IMR-90 (cell line): ENCODE data around the gene SPATS2L. TPM values are rescaled to one million over a fixed set of nuclear protein-coding genes. Genes with fewer than 3 reads are reported as not detected.

ENCODE experiments used
- ATAC-seq: fragments of 200-7000 bp; cut with Tn5 transposase; 2 replicates; pipeline ENCODE4 v1.9.1; 2020; ENCODE audit warnings: low read depth, mild to moderate bottlenecking, moderate library complexity
- BruUV-seq: library from RNA; stranded (reverse); fragments of 400-500 nt; replicated peaks from 2 replicates; lab custom pipeline; 2021; lab: Mats Ljungman, UMichigan
- CTCF ChIA-PET: fragments of 300-600 bp; formaldehyde crosslinking; extraction: SDS; loops from one replicate; lab custom pipeline; 2021; ENCODE audit warnings: antibody characterized with exemption; lab: Yijun Ruan, JAX
- POLR2A ChIA-PET: fragments of 300-600 bp; sonication (Branson Sonifier 250); formaldehyde crosslinking; loops from one replicate; lab custom pipeline; 2022; ENCODE audit warnings: antibody characterized with exemption; ENCODE audit not compliant: unreplicated experiment; lab: Charles Lee
- DNase-seq: peaks from one replicate; pipeline ENCODE4 v3.0.0; 2013
- H2AFZ ChIP-seq: replicated peaks from 2 replicates; pipeline ENCODE3; 2013; ENCODE audit warnings: low read length, mild to moderate bottlenecking; ENCODE audit not compliant: poor library complexity
- H2AK5ac ChIP-seq: 2 replicates; pipeline ENCODE4 v1.6.1; 2013; ENCODE audit warnings: low read depth, low read length, inconsistent platforms
- H2AK9ac ChIP-seq: replicated peaks from 2 replicates; pipeline ENCODE3; 2013; ENCODE audit warnings: mild to moderate bottlenecking, low read depth, low read length, moderate library complexity; ENCODE audit not compliant: poor library complexity
- H2BK120ac ChIP-seq: 2 replicates; pipeline ENCODE4 v1.6.1; 2013; ENCODE audit warnings: low read depth, low read length, inconsistent platforms
- H2BK15ac ChIP-seq: 3 replicates; pipeline ENCODE4 v1.6.1; 2013; ENCODE audit warnings: low read depth, low read length, inconsistent platforms
- H2BK20ac ChIP-seq: 2 replicates; pipeline ENCODE4 v1.6.1; 2013; ENCODE audit warnings: low read depth, mild to moderate bottlenecking, inconsistent platforms, low read length, moderate library complexity
- H2BK5ac ChIP-seq: 2 replicates; pipeline ENCODE4 v1.6.1; 2013; ENCODE audit warnings: mild to moderate bottlenecking, low read depth, low read length, inconsistent platforms; ENCODE audit not compliant: poor library complexity, severe bottlenecking
- H3K14ac ChIP-seq: replicated peaks from 2 replicates; pipeline ENCODE4 v1.6.1; 2013; ENCODE audit warnings: low read depth, low read length, inconsistent platforms
- H3K18ac ChIP-seq: 2 replicates; pipeline ENCODE4 v1.6.1; 2013; ENCODE audit warnings: low read depth, low read length, control low read depth
- H3K23ac ChIP-seq: 2 replicates; pipeline ENCODE4 v1.6.1; 2013; ENCODE audit warnings: low read depth, low read length, inconsistent platforms
- H3K27ac ChIP-seq: 2 replicates; pipeline ENCODE4 v1.5.1; 2013; ENCODE audit warnings: mild to moderate bottlenecking, control low read depth, low read length; ENCODE audit not compliant: insufficient read depth
- H3K27me3 ChIP-seq: 2 replicates; pipeline ENCODE4 v1.6.1; 2013; ENCODE audit warnings: low read length; ENCODE audit not compliant: control insufficient read depth, insufficient read depth
- H3K36me3 ChIP-seq: 2 replicates; pipeline ENCODE4 v1.6.1; 2013; ENCODE audit warnings: low read length, mixed read lengths; ENCODE audit not compliant: control insufficient read depth, insufficient read depth
- H3K4ac ChIP-seq: 2 replicates; pipeline ENCODE4 v1.6.1; 2013; ENCODE audit warnings: low read depth, low read length, inconsistent platforms
- H3K4me1 ChIP-seq: 2 replicates; pipeline ENCODE4 v1.6.1; 2013; ENCODE audit warnings: low read length, mixed read lengths; ENCODE audit not compliant: control insufficient read depth, insufficient read depth
- H3K4me2 ChIP-seq: 2 replicates; pipeline ENCODE4 v1.6.1; 2013; ENCODE audit warnings: low read depth, mild to moderate bottlenecking, control low read depth, low read length, moderate library complexity
- H3K4me3 ChIP-seq: 2 replicates; pipeline ENCODE4 v1.5.1; 2013; ENCODE audit warnings: low read depth, mild to moderate bottlenecking, control low read depth, low read length, moderate library complexity; ENCODE audit not compliant: insufficient read depth
- H3K56ac ChIP-seq: 2 replicates; pipeline ENCODE4 v1.6.1; 2013; ENCODE audit warnings: low read length, inconsistent platforms; ENCODE audit not compliant: insufficient read depth; ENCODE audit errors: extremely low read depth
- H3K79me1 ChIP-seq, 2 experiments: 2 replicates each; pipeline ENCODE4 v1.6.1; 2013; ENCODE audit warnings: low read length in 2 of 2, inconsistent platforms in 1 of 2, low read depth in 1 of 2
- H3K9ac ChIP-seq: 2 replicates; pipeline ENCODE4 v1.6.1; 2013; ENCODE audit warnings: low read depth, low read length, control low read depth
- H3K9me1 ChIP-seq: 2 replicates; pipeline ENCODE4 v1.6.1; 2013; ENCODE audit warnings: low read length, inconsistent platforms; ENCODE audit not compliant: insufficient read depth
- H3K9me3 ChIP-seq: 2 replicates; pipeline ENCODE4 v1.6.1; 2013; ENCODE audit warnings: low read length; ENCODE audit not compliant: control insufficient read depth, insufficient read depth
- H4K20me1 ChIP-seq: 2 replicates; pipeline ENCODE4 v1.6.1; 2013; ENCODE audit warnings: low read length, inconsistent platforms; ENCODE audit not compliant: insufficient read depth
- H4K5ac ChIP-seq: 2 replicates; pipeline ENCODE4 v1.6.1; 2013; ENCODE audit warnings: mild to moderate bottlenecking, low read depth, low read length, control low read depth
- H4K8ac ChIP-seq, 2 experiments: 2 replicates each; pipeline ENCODE4 v1.6.1; 2013; ENCODE audit warnings: low read depth in 2 of 2, low read length in 2 of 2, control low read depth in 1 of 2, inconsistent platforms in 1 of 2
- H4K91ac ChIP-seq: 2 replicates; pipeline ENCODE4 v1.6.1; 2013; ENCODE audit warnings: low read depth, low read length, inconsistent platforms; ENCODE audit not compliant: insufficient read depth
- NFE2L2 ChIP-seq: fragments of 150-350 bp; IDR thresholded peaks from 2 replicates; pipeline ENCODE4 v1.6.1; 2016; ENCODE audit warnings: low read depth, mild to moderate bottlenecking, low read length
- WGBS, 2 experiments: methylation state at CpG; one replicate each; pipeline versions ENCODE4 v1.1.5 to v1.1.7; 2013; ENCODE audit warnings: missing lambda C conversion rate in 2 of 2; ENCODE audit not compliant: insufficient read length in 1 of 2; ENCODE audit errors: extremely low coverage in 2 of 2; 5-methylcytosine and 5-hydroxymethylcytosine counted together
- dilution Hi-C: fragments of 300-500 bp; cut with HindIII; formaldehyde crosslinking; loops from one replicate; pipeline ENCODE4 v1.14.3; 2018; ENCODE audit warnings: low sequenced_read_pairs; ENCODE audit not compliant: unreplicated experiment
- in situ Hi-C: fragments of 300-500 bp; cut with MboI; formaldehyde crosslinking; loops from 3 replicates; pipeline ENCODE4 v1.14.3; 2019; ENCODE audit warnings: low sequenced_read_pairs, inconsistent platforms, mixed read lengths
- intact Hi-C: fragments of 100-400 bp; cut with micrococcal nuclease; formaldehyde crosslinking; loops from 2 replicates; pipeline ENCODE4 v1.10.0; 2022
- polyA plus RNA-seq, 3 experiments: library from polyadenylated mRNA; depleted of rRNA; stranded (reverse); fragments of >200 nt; gene quantifications; 2 replicates each; pipeline ENCODE4 v1.2.3, GENCODE V29; 2012; ENCODE audit warnings: low replicate concordance in 1 of 3
- total RNA-seq: library from RNA; depleted of rRNA; stranded (reverse); fragments of >200 nt; gene quantifications from 2 replicates; pipeline ENCODE4 v1.2.3, GENCODE V29; 2012

SPATS2L gene
- total and polyA plus RNA-seq, 2 of the 4 experiments (the other 2 are of a cell fraction) = 118 to 155 TPM

DNA sequence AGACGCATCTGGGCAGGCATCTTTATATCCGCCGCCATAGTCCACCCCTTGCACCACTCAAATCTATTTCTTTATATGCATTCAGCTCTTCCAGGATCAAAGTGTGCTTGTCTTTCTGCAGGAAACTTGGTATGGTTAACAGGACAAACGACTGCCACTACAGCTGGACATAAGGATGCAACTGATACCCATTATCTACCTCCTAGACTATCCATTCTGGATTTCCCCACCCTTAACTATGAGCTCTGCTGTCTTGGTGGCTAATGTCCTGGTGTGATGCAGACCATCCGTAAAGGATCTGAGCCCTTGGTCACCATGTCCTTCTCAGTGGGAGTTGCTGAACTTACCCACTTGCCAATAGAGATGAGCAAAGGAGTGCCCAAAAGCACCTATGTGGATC lies 40.1 kb upstream of the SPATS2L start:
- no peak for DNase-seq
- Histone ChIP-seq H3K9ac (no peak overlapping the region), H3K36me3 (no peaks in the 10 kb centered on the region), H3K4me3 (no peak overlapping the region), H4K8ac (no peak overlapping the region), H4K20me1 (no peaks in the 10 kb centered on the region), H3K79me1 (no peaks in the 10 kb centered on the region), H3K4me2 (no peak overlapping the region), H3K9me1 (no peaks in the 10 kb centered on the region; the same call in 1 of the 2 replicates), H2AFZ (no peak overlapping the region), H3K27me3 (no peaks in the 10 kb centered on the region), H3K56ac (no peak overlapping the region), H2BK5ac (no peak overlapping the region), H3K9me3 (no peaks in the 10 kb centered on the region), H3K4ac (no peak overlapping the region), H4K5ac (no peak overlapping the region), H2AK5ac (peak overlapping the region; percentile 62; the same call in 1 of the 2 replicates), H3K4me1 (peaks cover 4% of the 10 kb centered on the region), H2AK9ac (no peak overlapping the region), H3K14ac (no peak overlapping the region), H3K23ac (no peak overlapping the region), H3K18ac (no peak overlapping the region), H2BK15ac (no peak overlapping the region), H2BK20ac (no peak overlapping the region), H4K91ac (no peak overlapping the region), H2BK120ac (0 out of 2 replicates have a peak overlapping the region, but pooled peaks have one; percentile 6), H3K27ac (no peak overlapping the region)
- in situ Hi-C loops = no loop called here
- no TSS peak for BruUV-seq
- POLR2A ChIA-PET = no interaction called here
- no peak for ATAC-seq
- 80% methylated on average over 1 of the region's 5 CpGs; no CpG with 5 or more reads in 1 of the 2 experiments for WGBS, 2 experiments
- no peak for TF ChIP-seq NFE2L2
- dilution Hi-C loops = no loop called here
- CTCF ChIA-PET = no interaction called here
- intact Hi-C loops = no loop called here
